Measurements from ENCODE around the gene SLC17A3. TPM values are rescaled to one million over a fixed set of nuclear protein-coding genes. Genes with fewer than 3 reads are reported as not detected.

Gene SLC17A3
- total and polyA plus RNA-seq, 2 experiments from 2014 or later = not detected

DNA sequence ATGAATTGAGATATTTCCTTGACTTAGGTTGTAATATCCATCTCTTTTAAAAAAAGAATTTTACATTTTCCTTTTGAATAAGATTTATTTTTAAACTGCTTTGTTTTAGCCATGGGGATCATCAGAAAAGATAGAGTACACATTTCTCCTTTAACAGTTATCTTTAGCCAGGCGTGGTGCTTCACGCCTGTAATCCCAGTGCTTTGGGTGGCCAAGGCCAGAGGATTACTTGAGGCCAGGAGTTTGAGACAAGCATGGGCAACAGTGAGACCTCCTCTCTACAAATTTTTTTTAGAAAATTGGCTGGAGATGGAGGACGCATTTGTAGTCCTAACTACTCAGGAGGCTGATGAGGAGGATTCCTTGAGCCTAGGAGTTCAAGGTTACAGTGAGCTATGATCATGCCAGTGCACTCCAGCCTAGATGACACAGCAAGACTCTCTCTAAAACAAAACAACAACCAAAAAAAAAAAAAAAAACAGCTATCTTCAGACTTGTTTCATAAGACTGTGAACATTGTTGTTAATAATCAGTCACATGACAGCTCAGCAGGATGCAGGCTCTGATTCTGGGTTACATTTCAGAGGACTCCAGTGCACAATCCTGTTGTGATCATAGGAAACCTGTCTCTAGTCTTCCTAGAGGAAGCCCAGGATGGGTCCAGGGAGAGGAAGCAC is 2.0 kb upstream of the SLC17A3 start:
- H3K9me3 ChIP-seq (ENCODE audit: low read depth) = no peaks in the 10 kb centered on the region
- no peak for DNase-seq
- H3K9ac ChIP-seq = no peak overlapping the region
- WGBS, 2 experiments (ENCODE audit: low coverage in 1 of 2, low lambda C conversion rate in 2 of 2, missing lambda C conversion rate in 2 of 2) = 27 to 31% methylated on average over 3 of the region's 3 CpGs
- no peak overlapping the region for H3K4me2 ChIP-seq (ENCODE audit: unreplicated experiment)
- H2AFZ ChIP-seq = no peak overlapping the region
- H3K4me1 ChIP-seq (ENCODE audit: insufficient read depth) = no peaks in the 10 kb centered on the region
- no peak overlapping the region for H3K27ac ChIP-seq
- H3K27me3 ChIP-seq (replicated peaks; ENCODE audit: insufficient read depth) = no peaks in the 10 kb centered on the region; the same call in 1 of the 2 replicates
- no peaks in the 10 kb centered on the region for H3F3A ChIP-seq (ENCODE audit: insufficient read depth)
- no peaks in the 10 kb centered on the region for H4K20me1 ChIP-seq (ENCODE audit: insufficient read depth)
- no peaks in the 10 kb centered on the region for H3K9me2 ChIP-seq (ENCODE audit: insufficient read depth)
- TF ChIP-seq EZH2phosphoT487 (IDR thresholded peaks at IDR 0.05; ENCODE audit: insufficient read depth, low read depth) (no peak), EZH2 (IDR thresholded peaks at IDR 0.05; ENCODE audit: insufficient read depth, poor library complexity, severe bottlenecking) (no peak)
- no peaks in the 10 kb centered on the region for H3K79me2 ChIP-seq (ENCODE audit: insufficient read depth)
- no peaks in the 10 kb centered on the region for H3K36me3 ChIP-seq (ENCODE audit: low read depth)
- in situ Hi-C loops (cut with MboI) = no loop called here
- no peak overlapping the region for H3K4me3 ChIP-seq

DNA sequence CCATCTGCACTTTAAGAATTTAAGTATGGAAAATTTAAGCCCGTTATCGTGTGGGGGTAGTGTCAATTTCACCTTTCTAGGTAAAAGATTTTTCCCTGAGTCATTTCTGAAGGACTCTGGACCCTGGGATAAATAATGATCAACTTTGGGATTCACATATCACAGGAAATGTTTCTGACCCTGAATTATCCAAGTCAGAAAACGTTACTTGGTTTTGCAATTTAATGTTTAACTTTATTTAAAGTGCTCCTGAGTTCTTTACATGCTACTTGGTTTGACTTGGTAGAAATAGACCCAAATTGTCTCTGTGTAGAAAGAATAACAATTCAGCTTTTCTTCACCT is 1.5 kb upstream of the SLC17A3 start:
- 49 to 60% methylated on average over 3 of the region's 3 CpGs for WGBS, 2 experiments (ENCODE audit: low coverage in 1 of 2, low lambda C conversion rate in 2 of 2, missing lambda C conversion rate in 2 of 2)
- H3K27me3 ChIP-seq (replicated peaks; ENCODE audit: insufficient read depth) = no peaks in the 10 kb centered on the region; the same call in 1 of the 2 replicates
- H3K9me2 ChIP-seq (ENCODE audit: insufficient read depth) = no peaks in the 10 kb centered on the region
- H3K9ac ChIP-seq = no peak overlapping the region
- TF ChIP-seq EZH2phosphoT487 (IDR thresholded peaks at IDR 0.05; ENCODE audit: insufficient read depth, low read depth) (no peak), EZH2 (IDR thresholded peaks at IDR 0.05; ENCODE audit: insufficient read depth, poor library complexity, severe bottlenecking) (no peak)
- H3K9me3 ChIP-seq (ENCODE audit: low read depth) = no peaks in the 10 kb centered on the region
- no peak for DNase-seq
- no peak overlapping the region for H3K4me3 ChIP-seq
- H3K36me3 ChIP-seq (ENCODE audit: low read depth) = no peaks in the 10 kb centered on the region
- H3F3A ChIP-seq (ENCODE audit: insufficient read depth) = no peaks in the 10 kb centered on the region
- H2AFZ ChIP-seq = no peak overlapping the region
- in situ Hi-C loops (cut with MboI) = no loop called here
- H3K4me2 ChIP-seq (ENCODE audit: unreplicated experiment) = no peak overlapping the region
- no peaks in the 10 kb centered on the region for H4K20me1 ChIP-seq (ENCODE audit: insufficient read depth)
- no peaks in the 10 kb centered on the region for H3K79me2 ChIP-seq (ENCODE audit: insufficient read depth)
- no peaks in the 10 kb centered on the region for H3K4me1 ChIP-seq (ENCODE audit: insufficient read depth)
- H3K27ac ChIP-seq = no peak overlapping the region

DNA sequence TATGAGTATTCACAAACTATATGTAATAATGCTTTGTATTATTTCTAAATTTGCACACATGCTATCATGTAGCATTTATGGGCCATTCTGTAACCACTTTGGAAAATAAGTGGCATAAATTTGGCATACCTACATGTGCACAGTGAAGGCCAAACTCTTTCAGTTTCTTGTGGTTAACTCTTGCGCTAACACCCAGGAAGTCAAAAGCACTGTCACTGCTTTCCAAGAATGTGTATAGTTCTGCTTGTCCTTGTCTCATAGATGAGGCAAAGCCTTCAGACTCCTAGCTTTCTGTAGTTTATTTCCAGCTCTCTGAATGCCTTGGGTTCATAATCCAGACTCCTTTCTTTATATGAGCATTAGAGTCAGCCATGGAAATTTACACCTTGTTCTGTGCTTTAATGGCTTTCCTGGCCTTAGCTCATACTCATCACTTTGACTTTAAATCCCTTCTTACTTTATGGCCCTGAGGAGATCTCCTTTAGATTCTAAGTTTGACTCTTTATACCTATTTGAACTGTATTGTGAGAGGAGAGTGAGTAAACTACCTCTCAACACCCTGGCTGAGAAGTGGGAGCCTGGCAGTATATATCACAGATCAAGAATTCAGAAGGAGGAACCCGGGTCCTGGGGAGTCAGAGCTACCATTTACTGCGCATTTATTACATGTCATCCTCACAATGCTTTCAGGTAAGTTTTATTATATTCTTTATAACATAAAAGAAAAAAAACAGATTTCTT is 949 bp upstream of the SLC17A3 start:
- H3K36me3 ChIP-seq (ENCODE audit: low read depth) = no peaks in the 10 kb centered on the region
- H3K9ac ChIP-seq = no peak overlapping the region
- H3K27ac ChIP-seq = no peak overlapping the region
- no peaks in the 10 kb centered on the region for H3K79me2 ChIP-seq (ENCODE audit: insufficient read depth)
- TF ChIP-seq EZH2 (IDR thresholded peaks at IDR 0.05; ENCODE audit: insufficient read depth, poor library complexity, severe bottlenecking) = no peak
- no peak for TF ChIP-seq EZH2phosphoT487 (IDR thresholded peaks at IDR 0.05; ENCODE audit: insufficient read depth, low read depth)
- in situ Hi-C loops (cut with MboI) = no loop called here
- H2AFZ ChIP-seq = no peak overlapping the region
- H3K27me3 ChIP-seq (replicated peaks; ENCODE audit: insufficient read depth) = no peaks in the 10 kb centered on the region; the same call in 1 of the 2 replicates
- H4K20me1 ChIP-seq (ENCODE audit: insufficient read depth) = no peaks in the 10 kb centered on the region
- WGBS, 2 experiments (ENCODE audit: low coverage in 1 of 2, low lambda C conversion rate in 2 of 2, missing lambda C conversion rate in 2 of 2) = 55 to 58% methylated on average over 3 of the region's 3 CpGs
- H3K4me1 ChIP-seq (ENCODE audit: insufficient read depth) = no peaks in the 10 kb centered on the region
- H3K4me2 ChIP-seq (ENCODE audit: unreplicated experiment) = no peak overlapping the region
- no peak overlapping the region for H3K4me3 ChIP-seq
- no peak for DNase-seq
- no peaks in the 10 kb centered on the region for H3K9me2 ChIP-seq (ENCODE audit: insufficient read depth)
- no peaks in the 10 kb centered on the region for H3F3A ChIP-seq (ENCODE audit: insufficient read depth)
- H3K9me3 ChIP-seq (ENCODE audit: low read depth) = no peaks in the 10 kb centered on the region

DNA sequence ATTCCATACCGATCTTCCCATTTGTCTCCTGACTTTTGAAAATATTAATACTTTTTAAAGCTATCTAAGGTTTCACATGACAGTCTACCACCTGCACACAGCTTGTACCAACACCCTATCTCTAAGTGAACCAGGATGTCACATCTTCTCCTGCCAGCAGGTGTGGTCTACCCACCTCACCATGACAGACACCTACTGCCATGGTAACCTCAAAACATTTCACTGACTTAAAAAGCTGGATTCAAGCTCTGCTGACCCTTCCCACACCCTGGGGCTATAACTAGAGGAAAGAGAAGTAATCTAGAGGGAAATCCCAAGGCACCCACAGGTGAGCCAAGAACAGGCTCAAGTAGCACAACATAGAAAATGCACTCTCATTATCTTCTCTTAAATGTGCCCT is 1.2 kb downstream of the SLC17A3 start:
- DNase-seq = no peak
- Histone ChIP-seq H4K20me1 (ENCODE audit: insufficient read depth) (no peaks in the 10 kb centered on the region), H3K9me3 (ENCODE audit: low read depth) (no peaks in the 10 kb centered on the region), H3K27ac (no peak overlapping the region), H3K27me3 (replicated peaks; ENCODE audit: insufficient read depth) (no peaks in the 10 kb centered on the region; the same call in 1 of the 2 replicates), H3F3A (ENCODE audit: insufficient read depth) (no peaks in the 10 kb centered on the region), H3K4me3 (no peak overlapping the region), H3K4me1 (ENCODE audit: insufficient read depth) (no peaks in the 10 kb centered on the region), H2AFZ (no peak overlapping the region), H3K4me2 (ENCODE audit: unreplicated experiment) (no peak overlapping the region), H3K9ac (no peak overlapping the region), H3K36me3 (ENCODE audit: low read depth) (no peaks in the 10 kb centered on the region), H3K79me2 (ENCODE audit: insufficient read depth) (no peaks in the 10 kb centered on the region), H3K9me2 (ENCODE audit: insufficient read depth) (no peaks in the 10 kb centered on the region)
- in situ Hi-C loops (cut with MboI) = no loop called here
- WGBS, 2 experiments (ENCODE audit: low coverage in 1 of 2, low lambda C conversion rate in 2 of 2, missing lambda C conversion rate in 2 of 2) = 82 to 94% methylated on average over 1 of the region's 1 CpG
- TF ChIP-seq EZH2 (IDR thresholded peaks at IDR 0.05; ENCODE audit: insufficient read depth, poor library complexity, severe bottlenecking) (no peak), EZH2phosphoT487 (IDR thresholded peaks at IDR 0.05; ENCODE audit: insufficient read depth, low read depth) (no peak)

Measured in GM23248 (cell line).